Measurements from ENCODE around the gene CAMP.

- TF ChIP-seq, protein P1, sequence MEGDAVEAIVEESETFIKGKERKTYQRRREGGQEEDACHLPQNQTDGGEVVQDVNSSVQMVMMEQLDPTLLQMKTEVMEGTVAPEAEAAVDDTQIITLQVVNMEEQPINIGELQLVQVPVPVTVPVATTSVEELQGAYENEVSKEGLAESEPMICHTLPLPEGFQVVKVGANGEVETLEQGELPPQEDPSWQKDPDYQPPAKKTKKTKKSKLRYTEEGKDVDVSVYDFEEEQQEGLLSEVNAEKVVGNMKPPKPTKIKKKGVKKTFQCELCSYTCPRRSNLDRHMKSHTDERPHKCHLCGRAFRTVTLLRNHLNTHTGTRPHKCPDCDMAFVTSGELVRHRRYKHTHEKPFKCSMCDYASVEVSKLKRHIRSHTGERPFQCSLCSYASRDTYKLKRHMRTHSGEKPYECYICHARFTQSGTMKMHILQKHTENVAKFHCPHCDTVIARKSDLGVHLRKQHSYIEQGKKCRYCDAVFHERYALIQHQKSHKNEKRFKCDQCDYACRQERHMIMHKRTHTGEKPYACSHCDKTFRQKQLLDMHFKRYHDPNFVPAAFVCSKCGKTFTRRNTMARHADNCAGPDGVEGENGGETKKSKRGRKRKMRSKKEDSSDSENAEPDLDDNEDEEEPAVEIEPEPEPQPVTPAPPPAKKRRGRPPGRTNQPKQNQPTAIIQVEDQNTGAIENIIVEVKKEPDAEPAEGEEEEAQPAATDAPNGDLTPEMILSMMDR (IDR thresholded peaks at IDR 0.05; ENCODE audit: poor library complexity) = no peak
- no peak for TF ChIP-seq EZH2 (IDR thresholded peaks at IDR 0.05; ENCODE audit: borderline replicate concordance)
- TF ChIP-seq EZH2phosphoT487 (IDR thresholded peaks at IDR 0.05; ENCODE audit: low read depth, severe bottlenecking, unreplicated experiment) = no peak
These were observed 15.3 kb downstream of the CAMP start for GRCh38 chr3:48238531-48239085.
